Smooth muscle cell of the brain vasculature (primary cell): ENCODE data around the gene GLB1L3.
"Not testable (repeated sequence)": the region's sequence is repeated elsewhere in the genome, so short reads cannot be mapped to it uniquely, and the experiment has no call there.

Experiments used
- DNase-seq: peaks from one replicate; pipeline ENCODE4 v3.0.0-alpha.2; 2012; ENCODE audit warnings: low read depth, low spot score

Gene GLB1L3

DNA sequence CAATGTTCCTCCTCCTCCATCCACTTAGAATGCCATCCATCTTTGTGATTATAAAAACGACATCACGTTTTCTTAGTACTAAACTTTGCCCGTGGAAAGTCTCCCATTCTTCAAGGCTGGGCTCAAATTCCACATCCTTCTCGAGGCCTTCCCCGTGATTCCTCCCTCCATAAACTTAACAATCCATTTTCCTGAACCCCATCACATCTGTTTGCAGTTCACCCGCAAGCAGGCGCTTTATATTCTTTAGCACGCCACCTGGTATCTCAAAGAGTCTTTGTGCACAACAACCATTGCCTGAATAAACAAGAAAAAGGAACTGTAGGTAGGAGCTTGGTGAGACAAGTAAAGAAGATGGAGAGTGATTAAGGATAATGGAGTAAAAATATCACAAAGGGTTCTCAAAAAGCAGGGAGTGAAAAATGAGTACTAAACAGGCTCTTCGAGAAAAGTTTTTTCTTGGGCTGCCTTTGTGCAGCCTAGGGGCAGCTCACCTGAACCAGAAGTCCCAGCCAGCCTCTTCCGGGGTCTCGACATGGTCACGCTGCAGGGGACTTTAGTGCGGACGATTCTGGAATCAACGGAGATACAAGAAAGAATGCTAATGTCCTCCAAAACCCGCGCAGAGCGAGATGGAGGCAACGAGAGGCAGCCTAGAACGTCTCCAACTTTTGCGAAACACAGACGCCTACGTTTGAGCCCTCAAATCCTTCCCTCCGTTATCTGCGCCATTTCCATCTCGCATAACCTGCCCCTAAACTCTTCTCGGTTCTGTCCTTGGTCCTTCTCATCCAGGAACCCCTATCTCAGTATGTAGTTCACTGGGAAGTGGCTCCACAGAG, 23.6 kb upstream of the GLB1L3 start:
- DNase-seq = no peak

GRCh38 chr11:134253188-134253993, 22.8 kb upstream of the GLB1L3 start, which contains the start of the genes ACAD8 and THYN1:
ACAD8 (plus strand) TSS chr11:134253568; CDS start chr11:134253601, 33 bp downstream.
THYN1 (minus strand) TSS chr11:134253352; CDS start chr11:134252882, 470 bp downstream.
- peak; percentile 92 for DNase-seq

- DNase-seq = no peak
Observed at GRCh38 chr11:134254433-134255183, 21.6 kb upstream of the GLB1L3 start.

- not testable (repeated sequence) for DNase-seq
Observed at GRCh38 chr11:134255184-134255561, 21.0 kb upstream of the GLB1L3 start.

DNA sequence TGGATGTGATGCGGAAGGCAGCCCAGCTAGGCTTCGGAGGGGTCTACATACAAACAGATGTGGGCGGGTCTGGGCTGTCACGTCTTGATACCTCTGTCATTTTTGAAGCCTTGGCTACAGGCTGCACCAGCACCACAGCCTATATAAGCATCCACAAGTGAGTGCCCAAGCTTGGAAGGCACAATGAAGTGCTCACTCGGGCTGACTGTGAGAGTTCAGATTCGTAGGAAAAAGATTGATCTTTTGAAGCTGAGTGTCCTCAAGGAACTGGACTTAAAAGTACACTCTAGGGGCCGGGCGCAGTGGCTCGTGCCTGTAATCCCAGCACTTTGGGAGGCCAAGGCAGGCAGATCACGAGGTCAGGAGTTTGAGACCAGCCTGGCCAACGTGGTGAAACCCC, 19.1 kb upstream of the GLB1L3 start:
- DNase-seq = no peak

DNA sequence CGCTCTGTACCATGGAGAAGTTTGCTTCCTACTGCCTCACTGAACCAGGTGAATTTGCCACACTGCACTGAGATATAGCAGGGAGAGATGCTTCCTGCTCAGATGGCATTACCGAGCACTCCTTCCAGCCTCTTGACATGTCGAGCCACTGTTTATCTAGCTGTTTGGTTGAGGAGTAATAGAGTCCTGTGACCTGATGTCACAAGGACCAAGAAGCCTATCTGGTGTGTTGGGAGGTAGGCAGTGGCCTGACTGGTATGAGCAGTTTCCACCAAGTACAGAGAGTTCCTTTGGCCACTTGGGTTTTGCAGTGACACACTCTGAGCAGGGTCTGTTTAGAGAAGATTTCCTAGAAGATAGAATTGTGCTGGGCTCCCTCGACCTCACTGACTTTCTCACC, 17.6 kb upstream of the GLB1L3 start:
- DNase-seq = no peak

- DNase-seq = no peak
Observed at GRCh38 chr11:134260503-134260902, 15.7 kb upstream of the GLB1L3 start.

GRCh38 chr11:134260983-134261382, 15.2 kb upstream of the GLB1L3 start:
- no peak for DNase-seq

- DNase-seq = no peak
Observed at GRCh38 chr11:134261626-134262488, 14.3 kb upstream of the GLB1L3 start.

DNA sequence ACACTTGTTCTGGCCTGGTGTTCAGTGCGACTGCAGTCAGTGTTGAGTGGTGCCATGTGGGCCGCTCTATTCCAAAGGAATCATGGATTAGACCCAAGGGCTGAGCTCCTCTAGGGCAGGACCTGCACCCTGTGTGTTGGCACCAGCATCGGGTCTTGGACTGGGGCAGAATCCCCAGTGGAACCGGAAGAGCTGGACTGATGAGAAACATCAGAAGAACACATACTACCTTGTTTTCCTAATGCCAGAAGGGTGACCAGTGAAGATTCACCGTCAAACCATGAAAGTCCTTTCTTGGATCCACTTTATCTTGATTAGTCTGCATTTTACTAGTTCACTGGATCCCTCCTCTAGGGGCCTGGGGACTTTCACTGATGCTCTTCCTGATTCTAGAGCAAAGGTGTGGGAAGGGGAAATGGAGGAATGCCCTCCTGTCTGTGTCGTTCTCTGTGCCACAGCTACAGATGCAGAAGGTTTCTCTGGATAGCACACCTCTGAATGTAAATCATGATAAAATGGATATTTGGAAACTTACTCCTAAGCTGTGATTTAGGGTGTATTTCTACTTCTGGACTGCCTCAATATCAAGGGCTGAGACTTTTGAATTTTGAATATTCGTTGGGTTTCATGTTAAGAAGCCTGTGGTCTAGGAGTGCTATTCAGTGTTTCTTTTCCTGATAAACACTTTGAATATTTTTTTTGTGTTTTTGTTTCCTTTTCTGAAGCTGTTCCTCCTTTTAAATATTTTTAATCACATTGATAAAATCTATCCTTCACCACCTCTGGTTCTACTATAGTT, 11.0 kb upstream of the GLB1L3 start:
- no peak for DNase-seq

DNA sequence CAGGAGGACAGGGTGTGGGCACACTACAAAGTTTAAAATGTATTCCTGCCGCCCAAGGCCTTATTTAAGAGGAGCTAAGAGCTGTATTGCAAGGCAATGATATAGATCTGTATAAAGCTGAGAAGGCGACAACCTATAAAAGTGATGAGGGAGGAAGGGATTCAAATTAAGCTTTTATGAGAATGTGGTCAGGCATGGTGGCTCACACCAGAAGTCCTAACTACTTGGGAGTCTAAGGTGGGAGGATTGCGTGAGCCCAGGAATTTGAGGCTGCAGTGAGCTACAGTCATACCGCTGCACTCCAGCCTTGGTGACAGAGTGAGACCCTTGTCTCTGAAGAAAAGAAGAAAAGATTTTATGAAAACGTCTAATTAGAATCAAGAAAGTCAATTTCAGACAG, 9.7 kb upstream of the GLB1L3 start:
- DNase-seq = no peak

DNA sequence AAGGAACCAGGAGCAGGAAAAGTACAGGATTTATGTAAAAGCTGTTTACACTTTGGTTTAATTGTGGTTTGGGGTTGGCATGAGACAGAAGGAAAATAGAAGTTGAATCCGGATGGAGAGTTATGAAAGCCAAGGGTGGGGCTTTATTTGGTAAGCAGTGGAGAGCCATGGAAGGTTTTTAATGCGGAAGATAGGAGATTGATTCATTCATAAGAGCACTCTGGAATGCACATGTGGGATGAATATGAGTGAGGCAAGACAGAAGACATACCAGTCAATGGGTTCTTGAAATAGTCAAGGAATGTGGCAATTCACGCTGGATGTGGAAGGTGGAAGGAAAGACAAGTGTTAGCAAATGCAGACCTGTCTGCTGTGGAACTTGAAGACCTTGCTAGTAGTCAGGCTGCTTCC, 9.3 kb upstream of the GLB1L3 start:
- DNase-seq = no peak

- DNase-seq = no peak
Observed at GRCh38 chr11:134267461-134267860, 8.7 kb upstream of the GLB1L3 start.

DNA sequence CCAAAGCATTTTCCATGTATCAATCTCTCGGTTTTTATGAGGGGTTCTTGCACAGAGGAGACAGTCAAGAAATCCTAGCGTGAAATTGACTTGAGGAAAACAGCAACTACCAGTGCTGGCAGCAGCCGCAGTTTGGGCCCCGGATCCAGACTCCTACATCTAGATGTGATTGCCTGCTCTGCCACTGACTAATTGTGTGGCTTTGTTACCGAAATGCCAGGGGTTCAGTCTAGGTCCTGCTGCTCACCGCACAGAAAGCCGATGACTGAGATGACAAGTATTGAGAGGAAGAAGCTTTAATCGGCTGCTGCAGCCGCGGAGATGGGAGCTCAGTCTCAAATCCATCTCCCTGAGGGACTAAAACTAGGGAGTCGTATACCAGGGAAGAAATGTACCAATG, 8.2 kb upstream of the GLB1L3 start:
- DNase-seq = no peak

DNA sequence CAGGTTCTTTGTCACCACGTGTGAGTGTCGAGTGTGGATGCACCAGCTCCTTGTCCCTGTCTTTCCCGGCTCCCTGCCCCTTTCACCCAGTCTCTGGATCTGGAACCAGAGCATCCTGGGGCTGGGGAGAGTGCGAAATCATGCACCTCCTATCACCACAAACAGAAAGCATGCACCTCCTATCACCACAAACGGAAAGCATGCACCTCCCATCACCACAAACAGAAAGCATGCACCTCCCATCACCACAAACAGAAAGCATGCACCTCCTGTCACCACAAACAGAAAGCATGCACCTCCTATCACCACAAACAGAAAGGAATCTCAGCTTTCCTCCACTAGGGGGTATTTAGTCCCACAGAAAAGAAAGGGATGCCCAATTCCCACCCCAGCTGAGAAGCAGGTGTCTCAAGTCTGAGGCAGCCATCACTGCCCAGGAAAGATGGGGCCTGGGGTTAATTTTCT, 5.9 kb upstream of the GLB1L3 start:
- DNase-seq = no peak

DNA sequence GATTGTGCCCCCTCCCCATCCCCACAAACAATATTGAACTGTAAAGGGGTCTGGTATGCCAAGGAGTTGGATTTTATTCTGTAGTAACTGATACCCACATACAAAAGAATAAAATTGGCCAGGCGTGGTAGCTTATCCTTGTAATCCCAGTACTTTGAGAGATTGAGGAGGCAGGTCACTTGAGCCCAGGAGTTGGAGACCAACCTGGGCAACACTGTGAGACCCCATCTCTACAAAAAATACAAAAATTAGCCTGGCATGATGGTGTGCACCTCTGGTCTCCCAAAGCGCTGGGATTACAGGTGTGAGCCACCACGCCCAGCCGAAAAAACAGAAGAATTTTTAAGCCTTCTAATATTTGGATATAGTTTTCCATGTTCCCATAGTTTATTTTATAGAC, 4.2 kb upstream of the GLB1L3 start:
- DNase-seq = no peak

DNA sequence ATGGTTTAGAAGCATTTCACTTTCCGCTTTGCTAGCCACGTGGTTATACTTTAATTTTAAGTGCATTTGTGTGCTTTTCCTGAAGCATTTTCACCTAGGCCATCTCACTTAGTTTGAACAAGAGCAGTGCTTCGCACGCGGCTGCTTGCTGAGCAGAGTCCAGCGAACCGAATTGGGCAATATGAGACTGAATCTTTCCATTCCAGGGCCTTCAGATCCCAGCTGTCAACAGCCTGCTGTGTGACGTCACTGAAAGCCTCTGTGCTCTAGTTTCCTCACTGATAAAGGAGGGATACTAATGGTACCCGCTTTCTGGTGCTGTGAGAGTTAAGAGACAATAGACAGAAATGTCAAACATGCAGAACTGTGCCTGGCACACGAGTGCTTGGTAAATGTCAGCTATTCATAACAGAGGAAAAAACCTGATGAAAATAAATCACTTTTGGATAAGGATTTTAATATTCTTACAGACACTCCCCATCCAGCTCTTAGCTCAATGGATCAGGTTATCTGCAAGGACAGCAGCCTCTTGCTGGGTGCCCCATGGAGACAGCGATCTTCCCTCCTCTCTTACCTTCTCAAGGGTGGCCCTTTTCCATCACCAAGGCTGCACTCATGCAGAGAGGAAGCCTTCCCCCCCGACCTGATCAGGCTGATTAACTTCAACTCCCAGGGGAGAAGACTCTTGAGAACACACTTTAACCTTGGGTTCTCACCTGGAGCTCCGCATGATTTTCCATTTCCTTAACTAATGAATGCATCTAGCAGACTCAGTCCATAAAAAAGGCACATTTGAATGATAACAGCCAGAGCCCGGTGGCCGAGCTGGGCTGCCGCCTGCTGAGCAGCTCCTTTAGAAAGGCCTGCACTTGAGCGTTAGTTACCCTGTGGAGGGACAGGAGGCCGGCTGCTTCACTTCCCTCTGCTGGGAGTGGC, 3.5 kb upstream of the GLB1L3 start:
- no peak for DNase-seq

- no peak for DNase-seq
Observed at GRCh38 chr11:134273317-134273712, 2.9 kb upstream of the GLB1L3 start.

DNA sequence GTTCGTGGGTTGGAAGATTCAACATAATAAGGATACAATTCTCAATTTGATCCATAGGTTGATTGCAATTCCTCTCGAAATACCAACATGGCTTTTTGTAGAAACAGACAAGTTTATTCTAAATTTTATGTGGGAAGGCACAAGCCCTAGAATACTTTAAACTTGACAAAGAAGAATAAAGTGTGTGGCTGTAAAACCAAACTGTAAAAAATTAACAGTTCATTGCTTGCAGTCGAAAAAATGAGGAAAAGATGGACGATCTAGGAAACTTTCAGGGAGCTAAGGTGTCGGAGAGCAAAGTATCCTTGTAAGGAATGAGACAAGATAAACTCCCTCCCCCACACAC, 1.0 kb upstream of the GLB1L3 start:
- DNase-seq = no peak
